Mesendoderm (in vitro differentiated cells): Measurements from ENCODE around the gene RASSF7.

Source experiments
- DNase-seq: peaks from one replicate; pipeline ENCODE4 v3.0.0; 2013
- H2AK5ac ChIP-seq: 2 replicates; pipeline ENCODE4 v1.6.1; 2013; ENCODE audit warnings: low read length, inconsistent platforms
- H2BK120ac ChIP-seq: 2 replicates; pipeline ENCODE4 v1.6.1; 2013; ENCODE audit warnings: low read depth, mild to moderate bottlenecking, low read length, moderate library complexity, mixed read lengths
- H2BK15ac ChIP-seq: replicated peaks from 2 replicates; pipeline ENCODE4 v1.6.1; 2013; ENCODE audit warnings: low read depth, mild to moderate bottlenecking, moderate library complexity
- H2BK5ac ChIP-seq: 2 replicates; pipeline ENCODE4 v1.6.1; 2013; ENCODE audit warnings: low read length, inconsistent platforms
- H3K18ac ChIP-seq: 2 replicates; pipeline ENCODE4 v1.6.1; 2013; ENCODE audit warnings: mild to moderate bottlenecking, low read length, mixed read lengths
- H3K23ac ChIP-seq: one replicate; pipeline ENCODE4 v1.6.1; 2013; ENCODE audit warnings: low read length
- H3K27ac ChIP-seq: 2 replicates; pipeline ENCODE4 v1.5.1; 2013; ENCODE audit warnings: low read depth, mild to moderate bottlenecking, inconsistent platforms, low read length, moderate library complexity
- H3K27me3 ChIP-seq: 2 replicates; pipeline ENCODE4 v1.6.1; 2013; ENCODE audit warnings: low read length, control low read depth, mild to moderate bottlenecking, inconsistent platforms; ENCODE audit not compliant: insufficient read depth, poor library complexity
- H3K36me3 ChIP-seq: 2 replicates; pipeline ENCODE4 v1.6.1; 2013; ENCODE audit warnings: low read length, inconsistent platforms; ENCODE audit not compliant: control insufficient read depth, insufficient read depth
- H3K4ac ChIP-seq: one replicate; pipeline ENCODE4 v1.6.1; 2013; ENCODE audit warnings: low read depth, mild to moderate bottlenecking, low read length, moderate library complexity
- H3K4me1 ChIP-seq: 2 replicates; pipeline ENCODE4 v1.6.1; 2013; ENCODE audit warnings: low read depth, low read length, inconsistent platforms; ENCODE audit not compliant: control insufficient read depth
- H3K4me2 ChIP-seq: 2 replicates; pipeline ENCODE4 v1.6.1; 2013; ENCODE audit warnings: low read length
- H3K4me3 ChIP-seq: 2 replicates; pipeline ENCODE4 v1.5.1; 2013; ENCODE audit warnings: mild to moderate bottlenecking, low read length
- H3K56ac ChIP-seq: one replicate; pipeline ENCODE4 v1.6.1; 2013; ENCODE audit warnings: low read length
- H3K79me1 ChIP-seq: 2 replicates; pipeline ENCODE4 v1.6.1; 2013; ENCODE audit warnings: low read length, inconsistent platforms
- H3K79me2 ChIP-seq: 2 replicates; pipeline ENCODE4 v1.6.1; 2013; ENCODE audit warnings: mild to moderate bottlenecking, low read length; ENCODE audit not compliant: control insufficient read depth, insufficient read depth
- H3K9ac ChIP-seq: 2 replicates; pipeline ENCODE4 v1.6.1; 2013; ENCODE audit warnings: low read length, inconsistent platforms
- H4K5ac ChIP-seq: one replicate; pipeline ENCODE4 v1.6.1; 2013; ENCODE audit warnings: low read length
- H4K8ac ChIP-seq: one replicate; pipeline ENCODE4 v1.6.1; 2013; ENCODE audit warnings: low read depth, mild to moderate bottlenecking, control low read depth, low read length, moderate library complexity
- WGBS: extraction: QIAGEN DNeasy Blood & Tissue Kit; methylation state at CpG from one replicate; pipeline ENCODE4 v1.1.7; 2013; ENCODE audit warnings: low lambda C conversion rate, missing lambda C conversion rate; ENCODE audit not compliant: insufficient coverage; ENCODE audit errors: extremely low coverage; 5-methylcytosine and 5-hydroxymethylcytosine counted together

Gene RASSF7

GRCh38 chr11:577611-577894 lies 16.8 kb downstream of the RASSF7 start:
- no peak overlapping the region for H4K8ac ChIP-seq
- peaks cover 17% of the 10 kb centered on the region for H3K79me1 ChIP-seq
- peaks cover 3% of the 10 kb centered on the region for H3K36me3 ChIP-seq
- H2BK15ac ChIP-seq, result no peak overlapping the region
- peaks cover 3% of the 10 kb centered on the region for H3K4me1 ChIP-seq
- DNase-seq, result no peak
- WGBS, result no CpG with 5 or more reads among the region's 6 CpGs
- no peak overlapping the region for H3K18ac ChIP-seq
- no peak overlapping the region for H4K5ac ChIP-seq
- no peak overlapping the region for H2BK5ac ChIP-seq
- peaks cover 7% of the 10 kb centered on the region for H3K27me3 ChIP-seq
- H3K4me2 ChIP-seq, result peak overlapping the region; percentile 88
- H3K9ac ChIP-seq, result peak overlapping the region; percentile 95
- peak overlapping the region; percentile 1 for H3K4me3 ChIP-seq
- no peak overlapping the region for H3K4ac ChIP-seq
- no peak overlapping the region for H3K23ac ChIP-seq
- no peak overlapping the region for H2BK120ac ChIP-seq
- peak overlapping the region; percentile 95 for H3K56ac ChIP-seq
- H2AK5ac ChIP-seq, result no peak overlapping the region
- peaks cover 49% of the 10 kb centered on the region for H3K79me2 ChIP-seq
- no peak overlapping the region for H3K27ac ChIP-seq

GRCh38 chr11:578276-579035 lies 17.7 kb downstream of the RASSF7 start:
- no peak overlapping the region for H3K4ac ChIP-seq
- no peak overlapping the region for H2BK15ac ChIP-seq
- peak overlapping the region; percentile 95 for H3K9ac ChIP-seq
- no CpG with 5 or more reads among the region's 21 CpGs for WGBS
- H3K56ac ChIP-seq, result peak overlapping the region; percentile 7
- H3K36me3 ChIP-seq, result peaks cover 4% of the 10 kb centered on the region
- no peak for DNase-seq
- H2AK5ac ChIP-seq, result no peak overlapping the region
- no peak overlapping the region for H3K23ac ChIP-seq
- H3K4me3 ChIP-seq, result no peak overlapping the region
- peaks cover 18% of the 10 kb centered on the region for H3K79me1 ChIP-seq
- H3K27ac ChIP-seq, result no peak overlapping the region
- H3K27me3 ChIP-seq, result peaks cover 7% of the 10 kb centered on the region
- peaks cover 49% of the 10 kb centered on the region for H3K79me2 ChIP-seq
- H2BK5ac ChIP-seq, result no peak overlapping the region
- no peak overlapping the region for H4K5ac ChIP-seq
- H3K4me2 ChIP-seq, result no peak overlapping the region
- no peak overlapping the region for H3K18ac ChIP-seq
- no peak overlapping the region for H4K8ac ChIP-seq
- peaks cover 3% of the 10 kb centered on the region for H3K4me1 ChIP-seq
- H2BK120ac ChIP-seq, result no peak overlapping the region

DNA sequence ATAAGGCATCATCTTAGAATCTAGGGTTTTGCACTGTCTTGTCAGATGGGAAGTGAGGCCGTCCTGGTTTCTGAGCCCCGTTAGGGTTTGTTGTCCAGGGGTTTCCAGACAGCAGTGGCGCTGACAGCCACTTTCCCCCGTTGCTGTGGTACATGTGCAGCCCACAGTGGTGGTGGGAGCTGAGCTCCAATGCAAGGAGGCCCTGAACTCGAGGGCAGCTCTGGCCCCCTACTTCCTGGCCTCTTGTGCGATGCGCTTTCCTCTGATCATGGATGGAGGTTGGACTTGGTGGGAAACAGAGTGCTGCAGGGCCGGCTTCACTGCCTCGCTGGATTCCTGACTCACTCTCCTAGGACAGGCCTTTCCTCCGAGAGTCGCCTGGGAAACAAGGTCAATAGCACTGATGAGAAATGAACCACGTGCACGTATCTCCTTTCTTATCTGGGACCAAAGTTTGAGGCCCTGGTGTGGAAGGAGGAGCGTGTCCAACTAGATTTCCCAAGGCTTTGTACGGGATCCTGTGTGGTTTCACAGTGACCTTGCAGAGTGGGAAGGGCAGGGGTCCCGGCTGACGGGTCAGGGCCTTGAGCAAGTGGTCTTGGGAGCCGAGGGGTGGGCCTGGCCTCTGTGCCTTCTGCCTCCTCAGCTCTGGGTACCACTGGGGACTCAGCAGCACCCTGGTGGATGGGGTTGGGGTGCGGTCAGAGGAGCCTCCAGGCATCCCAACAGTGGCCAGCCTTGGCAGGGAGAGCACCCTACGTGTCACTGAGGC lies 19.2 kb downstream of the RASSF7 start:
- Histone ChIP-seq H3K23ac (no peak overlapping the region), H2AK5ac (no peak overlapping the region), H3K36me3 (peaks cover 9% of the 10 kb centered on the region), H3K79me1 (peaks cover 21% of the 10 kb centered on the region), H3K4me1 (peaks cover 3% of the 10 kb centered on the region), H3K18ac (no peak overlapping the region), H3K9ac (no peak overlapping the region), H4K8ac (no peak overlapping the region), H3K79me2 (peaks cover 49% of the 10 kb centered on the region), H4K5ac (no peak overlapping the region), H2BK5ac (no peak overlapping the region), H3K4me3 (no peak overlapping the region), H2BK15ac (no peak overlapping the region), H3K56ac (no peak overlapping the region), H3K4ac (no peak overlapping the region), H2BK120ac (no peak overlapping the region), H3K27ac (no peak overlapping the region), H3K27me3 (peaks cover 2% of the 10 kb centered on the region), H3K4me2 (no peak overlapping the region)
- no CpG with 5 or more reads among the region's 20 CpGs for WGBS
- DNase-seq, result no peak

DNA sequence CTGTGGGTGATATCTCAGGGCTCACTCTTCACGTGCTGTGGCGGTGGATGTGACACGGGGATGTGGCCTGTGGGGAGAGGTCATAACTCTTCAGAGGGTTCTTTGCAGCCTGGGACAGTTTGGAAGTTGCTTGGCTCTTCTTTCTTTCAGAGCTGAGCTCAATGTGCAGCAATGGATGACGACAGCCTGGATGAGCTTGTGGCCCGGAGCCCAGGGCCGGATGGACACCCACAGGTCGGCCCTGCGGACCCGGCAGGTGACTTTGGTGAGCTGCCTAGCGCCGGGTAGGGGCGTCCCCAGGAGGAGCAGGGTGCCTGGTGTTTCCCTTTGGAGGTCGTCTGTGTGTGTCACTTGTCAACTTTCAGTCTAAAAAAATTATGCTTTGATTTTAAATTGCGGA lies 20.6 kb downstream of the RASSF7 start:
- Histone ChIP-seq H3K36me3 (peaks cover 9% of the 10 kb centered on the region), H2BK15ac (no peak overlapping the region), H3K27me3 (no peaks in the 10 kb centered on the region), H3K4me3 (no peak overlapping the region), H3K79me1 (peaks cover 21% of the 10 kb centered on the region), H2AK5ac (no peak overlapping the region), H3K4me2 (no peak overlapping the region), H2BK120ac (no peak overlapping the region), H3K27ac (no peak overlapping the region), H2BK5ac (no peak overlapping the region), H3K9ac (no peak overlapping the region), H4K5ac (no peak overlapping the region), H3K4ac (no peak overlapping the region), H3K4me1 (peaks cover 3% of the 10 kb centered on the region), H3K56ac (no peak overlapping the region), H4K8ac (no peak overlapping the region), H3K23ac (no peak overlapping the region), H3K18ac (no peak overlapping the region), H3K79me2 (peaks cover 49% of the 10 kb centered on the region)
- no peak for DNase-seq
- 100% methylated on average over 1 of the region's 14 CpGs for WGBS

GRCh38 chr11:581752-582151 lies 21.0 kb downstream of the RASSF7 start:
- no peak overlapping the region for H3K56ac ChIP-seq

More at GRCh38 chr11:581752-582151, 21.0 kb downstream of the RASSF7 start:
- H3K9ac ChIP-seq, result no peak overlapping the region
- WGBS, result 100% methylated on average over 1 of the region's 17 CpGs
- H3K36me3 ChIP-seq, result peaks cover 11% of the 10 kb centered on the region
- peaks cover 48% of the 10 kb centered on the region for H3K79me2 ChIP-seq
- H3K23ac ChIP-seq, result no peak overlapping the region
- no peaks in the 10 kb centered on the region for H3K27me3 ChIP-seq
- no peak overlapping the region for H2BK15ac ChIP-seq
- no peak overlapping the region for H3K4me2 ChIP-seq
- no peak for DNase-seq
- peaks cover 3% of the 10 kb centered on the region for H3K4me1 ChIP-seq
- H2BK5ac ChIP-seq, result no peak overlapping the region
- H3K18ac ChIP-seq, result no peak overlapping the region
- peaks cover 21% of the 10 kb centered on the region for H3K79me1 ChIP-seq
- no peak overlapping the region for H2BK120ac ChIP-seq
- H3K4me3 ChIP-seq, result no peak overlapping the region
- H4K8ac ChIP-seq, result no peak overlapping the region
- no peak overlapping the region for H3K27ac ChIP-seq
- no peak overlapping the region for H4K5ac ChIP-seq
- no peak overlapping the region for H3K4ac ChIP-seq
- H2AK5ac ChIP-seq, result no peak overlapping the region
